ENCODE measurements around the gene C2orf81. TPM values are rescaled to one million over a fixed set of nuclear protein-coding genes. Genes with fewer than 3 reads are reported as not detected.

The C2orf81 gene
- total RNA-seq, 2 donors from 2014 or later = 6.1 to 6.8 TPM

DNA sequence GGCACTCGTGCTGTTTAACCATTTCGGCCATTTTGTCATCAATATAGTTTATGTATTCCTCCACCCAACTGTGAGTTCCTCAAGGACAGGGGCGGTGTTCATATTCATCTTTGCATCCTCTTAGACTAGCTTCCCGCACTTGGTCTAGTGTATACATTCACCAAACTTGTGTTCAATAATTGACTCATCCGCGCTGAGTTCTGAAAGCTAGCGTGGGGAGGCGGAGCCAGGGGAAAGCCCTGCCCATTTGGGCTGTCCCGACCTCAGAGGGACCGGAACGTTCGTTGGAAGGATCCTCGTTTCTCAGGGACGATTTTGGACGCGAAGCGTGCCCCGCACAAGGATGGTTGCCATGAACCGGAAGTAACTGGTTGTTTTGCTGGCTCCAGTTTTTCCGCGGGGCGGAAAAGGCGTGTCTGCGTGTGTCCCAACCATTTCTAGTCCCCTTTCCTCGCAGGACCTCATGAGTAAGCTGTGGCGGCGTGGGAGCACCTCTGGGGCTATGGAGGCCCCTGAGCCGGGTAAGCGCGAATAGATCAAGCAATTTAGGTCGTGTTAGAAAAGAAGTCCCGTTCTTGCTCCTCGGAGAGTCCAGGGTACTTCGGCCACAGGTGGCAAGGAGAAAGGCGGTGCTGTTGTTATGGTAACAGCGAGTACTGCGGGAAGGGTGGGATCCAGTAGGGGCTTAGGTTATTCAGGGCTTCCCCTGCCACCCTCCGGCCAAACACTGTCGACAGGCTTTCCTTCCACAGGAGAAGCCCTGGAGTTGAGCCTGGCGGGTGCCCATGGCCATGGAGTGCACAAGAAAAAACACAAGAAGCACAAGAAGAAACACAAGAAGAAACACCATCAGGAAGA, 33.5 kb upstream of the C2orf81 start, which contains the start of gene INO80B:
Gene INO80B, plus strand, starts transcription at position 434 of the 858 bp plus-strand sequence. Its CDS starts 30 bp downstream, at position 464.
- H3K27ac ChIP-seq = peak within 1 kb of the TSS; percentile 58 to 74
- no peaks in the 10 kb centered on the region for H3K27me3 ChIP-seq (replicated peaks; ENCODE audit: insufficient read depth)
- H3K36me3 ChIP-seq = no peaks in the 10 kb centered on the region
- H3K4me3 ChIP-seq = peak within 1 kb of the TSS; percentile 52 to 59
- intact Hi-C loops (cut with DNase I) = no loop called here
- TF ChIP-seq, protein P1, sequence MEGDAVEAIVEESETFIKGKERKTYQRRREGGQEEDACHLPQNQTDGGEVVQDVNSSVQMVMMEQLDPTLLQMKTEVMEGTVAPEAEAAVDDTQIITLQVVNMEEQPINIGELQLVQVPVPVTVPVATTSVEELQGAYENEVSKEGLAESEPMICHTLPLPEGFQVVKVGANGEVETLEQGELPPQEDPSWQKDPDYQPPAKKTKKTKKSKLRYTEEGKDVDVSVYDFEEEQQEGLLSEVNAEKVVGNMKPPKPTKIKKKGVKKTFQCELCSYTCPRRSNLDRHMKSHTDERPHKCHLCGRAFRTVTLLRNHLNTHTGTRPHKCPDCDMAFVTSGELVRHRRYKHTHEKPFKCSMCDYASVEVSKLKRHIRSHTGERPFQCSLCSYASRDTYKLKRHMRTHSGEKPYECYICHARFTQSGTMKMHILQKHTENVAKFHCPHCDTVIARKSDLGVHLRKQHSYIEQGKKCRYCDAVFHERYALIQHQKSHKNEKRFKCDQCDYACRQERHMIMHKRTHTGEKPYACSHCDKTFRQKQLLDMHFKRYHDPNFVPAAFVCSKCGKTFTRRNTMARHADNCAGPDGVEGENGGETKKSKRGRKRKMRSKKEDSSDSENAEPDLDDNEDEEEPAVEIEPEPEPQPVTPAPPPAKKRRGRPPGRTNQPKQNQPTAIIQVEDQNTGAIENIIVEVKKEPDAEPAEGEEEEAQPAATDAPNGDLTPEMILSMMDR (IDR thresholded peaks at IDR 0.05) = peak in 2 of 4 experiments; percentile 24 to 25
- TF ChIP-seq POLR2A (IDR thresholded peaks at IDR 0.05) = no peak
- TF ChIP-seq POLR2AphosphoS5 (IDR thresholded peaks at IDR 0.05) = peak; percentile 100
- peaks cover 10% of the 10 kb centered on the region for H3K4me1 ChIP-seq (replicated peaks)
- H3K9me3 ChIP-seq = no peaks in the 10 kb centered on the region
- DNase-seq (ENCODE audit: low spot score) = peak; percentile 94
- under 1% methylated on average over 40 of the region's 40 CpGs for WGBS

GRCh38 chr2:74450570-74451190, 29.3 kb upstream of the C2orf81 start:
- TF ChIP-seq POLR2A (IDR thresholded peaks at IDR 0.05) (no peak), POLR2AphosphoS5 (IDR thresholded peaks at IDR 0.05) (no peak)
- TF ChIP-seq, protein P1 (IDR thresholded peaks at IDR 0.05) = no peak
- Histone ChIP-seq H3K9me3 (no peaks in the 10 kb centered on the region), H3K4me1 (replicated peaks) (peaks cover 2% of the 10 kb centered on the region), H3K36me3 (no peaks in the 10 kb centered on the region), H3K4me3 (no peak overlapping the region), H3K27me3 (replicated peaks; ENCODE audit: insufficient read depth) (no peaks in the 10 kb centered on the region), H3K27ac (no peak overlapping the region)
- DNase-seq (ENCODE audit: low spot score) = no peak
- WGBS = 65% methylated on average over 3 of the region's 3 CpGs
- intact Hi-C loops (cut with DNase I) = no loop called here

- no peak for TF ChIP-seq POLR2A (IDR thresholded peaks at IDR 0.05)
- no peak for TF ChIP-seq POLR2AphosphoS5 (IDR thresholded peaks at IDR 0.05)
- TF ChIP-seq, protein P1 (IDR thresholded peaks at IDR 0.05) = no peak
- no peaks in the 10 kb centered on the region for H3K36me3 ChIP-seq
- intact Hi-C loops (cut with DNase I) = no loop called here
- H3K4me3 ChIP-seq = no peak overlapping the region
- H3K4me1 ChIP-seq (replicated peaks) = no peaks in the 10 kb centered on the region
- no peak for DNase-seq (ENCODE audit: low spot score)
- 81% methylated on average over 2 of the region's 2 CpGs for WGBS
- no peaks in the 10 kb centered on the region for H3K9me3 ChIP-seq
- no peaks in the 10 kb centered on the region for H3K27me3 ChIP-seq (replicated peaks; ENCODE audit: insufficient read depth)
- H3K27ac ChIP-seq = no peak overlapping the region
Measured at GRCh38 chr2:74448771-74449170, 27.4 kb upstream of the C2orf81 start.

GRCh38 chr2:74447230-74447999, 26.0 kb upstream of the C2orf81 start:
- no peak for DNase-seq (ENCODE audit: low spot score)
- H3K36me3 ChIP-seq = no peaks in the 10 kb centered on the region
- H3K27ac ChIP-seq = no peak overlapping the region
- H3K27me3 ChIP-seq (replicated peaks; ENCODE audit: insufficient read depth) = no peaks in the 10 kb centered on the region
- H3K9me3 ChIP-seq = no peaks in the 10 kb centered on the region
- WGBS = 86% methylated on average over 5 of the region's 5 CpGs
- H3K4me3 ChIP-seq = no peak overlapping the region
- intact Hi-C loops (cut with DNase I) = no loop called here
- TF ChIP-seq, protein P1 (IDR thresholded peaks at IDR 0.05) = no peak
- TF ChIP-seq POLR2AphosphoS5 (IDR thresholded peaks at IDR 0.05) (no peak), POLR2A (IDR thresholded peaks at IDR 0.05) (no peak)
- no peaks in the 10 kb centered on the region for H3K4me1 ChIP-seq (replicated peaks)

Measured in prostate gland (tissue), 2 donors.